HG03280 (cell line): ENCODE data around the gene GYPC.
A peak's percentile ranks its signal among the peaks of the same experiment; 100 is the strongest.

Experiments used
- ATAC-seq: cut with Tn5 transposase; IDR thresholded peaks from one replicate; pipeline ENCODE4 v1.9.1; 2021; ENCODE audit warnings: mild to moderate bottlenecking, moderate library complexity; ENCODE audit not compliant: unreplicated experiment

The GYPC gene

DNA sequence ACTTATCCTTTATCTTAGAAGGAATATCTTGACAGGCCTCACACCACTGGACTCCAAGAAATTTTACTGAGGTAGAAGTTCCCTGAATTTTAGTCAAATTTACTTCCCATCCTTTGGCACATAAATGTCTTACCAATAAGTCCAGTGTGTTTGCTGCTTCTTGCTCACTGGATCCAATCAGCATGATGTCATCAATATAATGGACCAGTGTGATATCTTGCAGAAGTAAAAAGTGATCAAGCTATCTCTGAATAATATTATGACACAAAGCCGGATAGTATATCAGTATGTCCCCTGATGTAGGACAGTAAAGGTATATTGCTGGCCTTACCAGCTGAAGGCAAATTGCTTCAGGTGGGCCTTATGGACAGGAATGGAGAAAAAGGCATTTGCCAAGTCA, 6.9 kb upstream of the GYPC start:
- ATAC-seq = no peak

DNA sequence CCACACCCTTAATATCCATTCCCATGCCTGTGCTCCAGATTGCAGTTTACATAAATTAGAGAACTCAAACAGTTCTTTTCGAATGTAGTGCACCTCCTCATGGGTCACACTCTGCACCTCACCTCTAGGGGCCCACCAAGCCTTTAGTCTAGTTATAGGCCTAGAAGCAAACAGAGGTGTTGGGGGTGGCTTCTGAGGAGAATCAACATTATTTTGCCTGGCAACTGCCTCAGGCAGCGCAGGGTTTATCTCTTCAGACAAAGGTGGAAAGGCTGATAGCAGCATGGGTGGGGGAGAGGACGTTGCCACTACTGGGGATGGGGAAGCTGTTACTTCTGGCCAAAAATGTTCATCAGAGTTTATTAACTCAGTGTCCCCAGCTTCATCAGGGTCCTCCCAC, 5.0 kb upstream of the GYPC start:
- no peak for ATAC-seq

DNA sequence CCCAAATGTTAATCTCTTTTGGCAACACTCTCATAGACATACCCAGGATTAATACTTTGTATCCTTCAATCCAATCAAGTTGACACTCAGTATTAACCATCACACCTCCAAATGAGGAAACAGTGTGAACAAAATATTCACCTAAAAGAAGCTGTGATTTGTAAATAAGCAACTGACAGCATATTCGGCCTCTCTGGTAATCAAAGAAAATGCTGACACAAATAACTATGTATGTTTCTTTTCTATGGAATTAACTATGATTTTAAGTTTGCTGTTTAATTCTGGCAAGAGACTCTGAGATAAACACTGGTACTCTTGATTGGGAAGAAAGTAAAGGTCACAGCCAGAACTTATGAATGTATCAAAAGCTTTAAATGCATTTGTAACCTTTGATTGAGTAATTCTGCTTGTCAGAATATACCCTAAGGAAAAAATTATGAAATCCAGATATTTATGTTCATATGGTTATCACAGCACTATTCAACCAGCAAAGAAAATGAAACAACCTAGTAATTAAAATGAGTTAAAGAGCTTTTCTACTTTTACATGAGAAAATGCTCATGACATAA, 3.6 kb upstream of the GYPC start:
- ATAC-seq = no peak

DNA sequence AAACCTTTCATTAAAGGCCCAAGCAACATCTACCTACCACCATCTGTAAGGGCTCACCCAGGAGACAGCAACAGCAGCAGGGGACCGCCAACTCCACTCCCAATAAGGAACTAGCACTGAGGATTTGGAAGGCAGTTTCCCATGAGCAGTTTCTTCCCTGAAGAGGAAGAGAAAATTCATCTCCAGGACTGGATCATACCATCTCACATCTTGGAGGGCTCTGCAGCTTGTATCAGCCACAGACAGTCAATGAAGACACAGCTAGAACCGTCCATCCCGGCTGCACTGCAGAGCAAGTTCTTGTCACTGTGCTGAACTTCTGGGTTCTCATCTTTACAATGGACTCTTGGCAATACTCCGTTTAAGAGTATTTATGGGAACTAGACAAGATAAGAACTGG, 2.8 kb upstream of the GYPC start:
- no peak for ATAC-seq

DNA sequence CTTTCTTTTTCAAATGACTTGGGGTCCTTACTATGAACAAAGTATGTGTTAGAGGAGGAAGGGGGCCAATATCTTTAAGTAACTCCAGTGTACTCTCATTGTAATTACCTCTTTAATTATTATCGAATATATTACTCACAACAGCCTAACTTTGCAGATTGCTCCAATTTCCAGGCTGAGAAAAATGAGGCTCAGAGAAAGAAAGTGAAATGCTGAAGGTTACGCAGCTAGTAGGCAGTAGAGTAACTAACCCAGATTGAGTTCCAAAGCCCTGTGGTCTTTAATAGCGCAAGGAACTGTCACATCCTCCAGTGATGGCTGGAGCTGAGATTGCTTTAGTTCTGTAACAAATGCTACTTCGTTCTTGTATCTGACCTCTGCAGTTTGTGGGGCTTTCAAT, 2.2 kb upstream of the GYPC start:
- no peak for ATAC-seq

DNA sequence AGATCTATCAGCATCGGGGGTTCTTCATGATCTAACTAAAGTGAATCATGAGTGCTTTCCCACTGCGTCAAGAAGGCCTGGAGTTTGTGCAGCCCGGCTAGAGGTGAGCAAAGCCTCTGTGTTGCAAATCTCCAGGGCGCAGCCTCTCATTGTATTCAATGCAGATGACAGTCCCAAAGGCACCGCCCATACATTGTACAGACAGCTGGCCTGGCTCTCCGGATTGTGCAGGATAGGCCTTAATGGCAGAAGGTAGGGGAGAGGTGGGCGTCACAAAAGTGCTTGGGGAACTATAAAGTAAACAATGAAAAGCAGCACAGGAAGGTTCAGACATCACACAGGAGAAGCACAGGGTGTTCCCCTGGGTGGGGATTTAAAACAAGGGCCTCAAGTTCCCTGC, 907 bp upstream of the GYPC start:
- no peak for ATAC-seq

DNA sequence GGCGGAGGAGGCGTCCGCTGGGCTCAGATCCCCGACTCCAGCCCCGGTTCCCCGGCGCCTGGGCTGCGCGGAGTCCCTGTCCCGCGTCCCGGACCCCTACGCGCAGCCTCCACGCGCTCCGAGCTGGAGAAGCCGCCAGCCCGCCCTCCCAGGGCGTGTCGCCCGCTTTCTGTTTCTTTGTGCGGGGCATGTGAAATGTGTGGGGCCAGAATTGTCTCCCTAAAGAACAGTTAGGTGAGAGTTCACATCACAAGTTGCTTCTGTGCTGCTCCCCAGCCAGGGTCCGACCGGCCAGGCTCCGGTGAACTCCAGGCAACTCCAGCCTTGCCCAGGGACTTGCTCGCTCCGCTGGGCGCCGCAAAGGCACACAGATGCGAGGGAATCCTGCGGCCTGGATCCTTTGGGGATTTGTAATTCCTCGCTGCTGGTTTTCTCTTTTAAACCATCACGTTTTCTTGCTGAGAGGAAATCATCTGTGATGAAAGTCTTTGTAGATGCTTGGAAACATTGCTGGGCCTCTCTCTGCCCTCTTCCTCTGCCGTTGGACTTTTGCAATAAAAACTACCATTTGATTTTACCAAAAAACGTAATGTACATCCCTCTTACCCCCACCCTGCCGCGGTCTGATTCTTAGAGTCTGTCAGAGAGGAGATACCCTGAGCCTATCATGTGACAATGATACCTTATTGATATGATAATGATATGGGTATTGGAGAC, 631 bp downstream of the GYPC start:
- peak; percentile 33 for ATAC-seq

DNA sequence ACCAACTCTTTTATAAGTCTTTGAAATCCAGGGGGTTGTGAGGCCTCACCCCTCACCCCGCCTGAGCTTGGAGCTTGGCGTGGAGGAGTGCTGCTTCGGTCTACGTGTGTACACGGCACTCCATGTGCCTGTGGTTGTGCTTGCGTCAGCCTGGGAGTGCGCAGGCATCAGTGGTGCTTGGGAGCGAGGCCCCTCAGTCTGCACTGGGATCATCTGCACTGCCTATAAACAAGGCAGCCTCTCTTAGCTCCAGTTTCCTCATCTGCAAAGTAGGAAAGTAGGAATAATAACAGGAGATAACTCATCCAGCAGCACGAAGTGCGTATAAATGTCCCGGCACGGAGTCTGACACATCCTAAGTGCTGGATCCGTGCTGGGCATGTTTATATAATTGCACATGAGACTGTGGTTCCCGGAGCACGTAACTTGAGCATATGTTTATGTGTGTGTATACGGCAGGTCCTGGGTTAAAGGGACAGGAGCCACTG, 1.2 kb downstream of the GYPC start:
- ATAC-seq = no peak

DNA sequence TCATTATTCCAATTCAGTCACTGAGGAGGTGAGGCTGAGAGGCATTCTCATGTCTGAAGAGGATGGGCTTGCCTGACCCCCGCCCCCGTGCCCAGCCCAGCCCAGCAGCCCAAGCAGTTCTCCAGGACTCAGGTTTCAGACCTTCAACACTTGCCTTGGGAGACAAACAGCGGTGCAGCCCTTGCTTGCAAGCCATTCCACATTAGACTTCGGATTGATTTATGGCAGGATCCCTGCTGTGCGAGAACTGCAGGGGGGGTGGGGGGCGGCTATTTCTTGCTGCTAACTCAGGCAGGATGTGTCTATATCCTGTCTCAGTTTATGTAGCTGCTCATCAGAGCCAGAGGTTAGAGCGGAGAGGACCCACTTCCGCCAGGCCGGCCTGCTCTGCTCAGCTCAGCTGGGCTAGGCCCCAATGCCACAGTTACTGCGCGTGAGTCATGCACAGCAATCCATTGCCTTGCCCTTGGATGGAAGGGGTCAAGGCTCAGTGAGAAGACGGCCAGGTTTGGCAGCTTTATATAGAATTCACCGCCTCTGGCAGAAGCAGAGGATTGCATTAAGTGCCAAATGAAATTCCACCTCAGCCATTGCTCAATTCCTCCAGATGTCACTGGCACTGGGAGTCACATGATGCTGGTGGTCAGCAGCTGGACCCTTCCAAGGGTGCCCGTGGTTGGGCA, 1.8 kb downstream of the GYPC start:
- ATAC-seq = peak; percentile 48

DNA sequence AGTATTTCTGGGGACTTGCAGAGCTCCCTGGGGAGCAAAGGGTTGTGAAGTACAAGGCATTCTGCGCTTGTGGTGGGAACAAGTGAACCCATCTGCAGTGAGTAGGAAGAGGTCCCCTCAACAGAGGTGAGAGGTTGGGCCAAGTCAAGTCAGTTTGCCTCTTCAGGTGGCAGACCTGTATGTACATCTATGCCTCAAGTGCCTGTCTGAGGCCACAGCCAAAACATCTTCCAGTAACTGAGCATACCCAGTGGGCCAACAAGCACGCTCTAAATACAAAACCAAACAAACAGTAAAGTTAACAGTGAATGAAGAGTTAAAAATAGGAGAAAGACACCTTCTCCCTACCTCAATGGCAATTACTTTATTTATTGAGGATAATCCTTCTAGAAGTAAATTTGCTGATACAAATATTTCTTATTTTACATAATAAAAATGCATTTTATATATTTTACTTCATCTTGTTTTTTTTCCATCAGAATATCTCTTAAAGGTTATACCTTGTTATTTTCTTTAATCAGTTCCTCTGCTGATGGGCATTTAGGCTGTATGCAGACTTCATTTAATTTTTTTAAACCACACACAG, 2.5 kb downstream of the GYPC start:
- ATAC-seq = no peak

DNA sequence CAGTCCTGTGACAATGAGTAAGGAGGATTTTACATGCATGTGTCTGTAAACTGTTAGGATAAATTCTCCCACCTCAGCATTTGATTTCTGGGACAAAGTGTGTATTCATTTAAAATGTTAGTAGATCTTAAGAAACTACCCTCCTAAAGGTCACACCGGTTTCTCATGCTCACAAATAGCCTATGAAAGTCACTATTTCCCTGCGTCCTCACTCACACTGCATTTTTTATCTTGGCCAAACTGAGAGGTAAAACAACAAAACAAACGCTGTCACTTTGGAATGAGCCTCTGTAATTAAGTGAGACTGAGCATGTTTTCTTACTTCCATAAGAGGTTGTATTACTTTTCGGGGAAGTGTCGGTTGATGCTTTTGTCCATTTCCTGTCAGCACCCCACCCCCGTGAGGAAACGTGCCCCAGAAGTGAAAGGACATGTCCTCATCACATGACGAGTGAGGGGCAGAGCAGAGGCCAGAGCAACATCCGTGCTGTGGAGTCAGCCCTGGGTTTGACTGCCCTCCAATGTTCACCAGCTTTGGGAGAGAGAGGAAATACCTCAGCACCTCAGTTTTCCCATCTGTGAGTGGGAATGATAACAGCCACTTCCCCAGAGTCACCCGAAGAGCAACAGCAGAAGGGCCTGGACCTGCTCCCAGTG, 3.1 kb downstream of the GYPC start:
- ATAC-seq = peak; percentile 36

DNA sequence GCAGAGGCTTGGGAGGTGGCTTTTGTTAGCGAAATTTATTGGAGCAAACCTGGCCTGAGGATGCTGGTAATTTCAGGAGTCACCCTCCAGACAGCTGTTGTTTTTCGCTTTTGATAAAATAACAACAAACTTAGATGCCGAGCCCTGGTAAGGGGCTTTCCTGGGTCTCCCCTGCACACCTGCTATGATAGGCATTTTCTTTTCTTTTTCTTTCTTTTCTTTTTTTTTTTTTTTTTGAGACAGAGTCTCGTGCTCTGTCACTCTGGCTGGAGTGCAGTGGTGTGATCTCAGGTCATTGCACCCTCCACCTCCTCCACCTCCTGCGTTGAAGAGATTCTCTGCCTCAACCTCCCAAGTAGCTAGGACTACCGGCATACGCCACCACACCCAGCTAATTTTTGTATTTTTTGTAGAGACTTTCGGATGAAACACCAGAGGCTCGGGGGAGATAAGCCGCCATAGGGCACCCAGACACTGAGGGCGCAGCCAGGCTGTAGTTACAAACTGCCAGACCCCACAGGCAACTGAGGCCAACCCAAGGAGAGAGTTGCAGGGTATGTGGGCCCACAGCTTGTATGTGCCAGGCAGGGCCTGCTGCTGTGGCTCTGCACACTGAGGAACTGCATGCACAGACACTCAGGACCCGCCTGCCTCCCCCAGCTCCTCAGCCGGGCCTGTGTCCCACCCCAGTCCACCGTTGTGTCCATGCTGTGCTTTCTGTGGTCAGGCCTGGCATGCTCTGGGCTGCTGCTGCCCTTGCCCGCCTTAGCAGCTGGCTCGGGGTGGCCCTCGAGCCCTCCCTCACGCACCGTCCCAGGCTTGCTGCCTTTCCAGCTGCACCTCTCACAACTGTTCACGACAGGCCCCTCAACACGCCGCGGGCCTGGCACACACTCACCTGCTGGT, 3.9 kb downstream of the GYPC start:
- ATAC-seq = no peak

DNA sequence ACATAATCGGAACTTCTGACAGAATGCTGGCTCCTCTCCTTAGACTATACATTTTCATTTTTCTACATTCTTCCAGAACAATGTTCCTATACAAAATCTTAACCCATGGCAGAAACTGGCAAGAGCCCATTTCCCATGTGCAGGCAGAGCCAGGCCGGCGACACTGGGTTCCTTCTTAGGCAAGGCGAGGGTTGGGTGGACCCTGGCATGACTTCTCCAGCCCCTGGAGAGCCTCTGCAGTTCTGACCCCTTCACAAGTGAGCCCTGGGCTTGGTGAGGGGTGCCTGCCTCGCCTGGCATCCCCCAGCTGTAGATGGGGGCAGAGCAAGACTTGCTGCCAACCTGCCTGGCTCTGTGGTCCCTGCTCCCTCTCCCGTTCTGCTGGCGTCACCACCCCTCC, 5.0 kb downstream of the GYPC start:
- no peak for ATAC-seq

DNA sequence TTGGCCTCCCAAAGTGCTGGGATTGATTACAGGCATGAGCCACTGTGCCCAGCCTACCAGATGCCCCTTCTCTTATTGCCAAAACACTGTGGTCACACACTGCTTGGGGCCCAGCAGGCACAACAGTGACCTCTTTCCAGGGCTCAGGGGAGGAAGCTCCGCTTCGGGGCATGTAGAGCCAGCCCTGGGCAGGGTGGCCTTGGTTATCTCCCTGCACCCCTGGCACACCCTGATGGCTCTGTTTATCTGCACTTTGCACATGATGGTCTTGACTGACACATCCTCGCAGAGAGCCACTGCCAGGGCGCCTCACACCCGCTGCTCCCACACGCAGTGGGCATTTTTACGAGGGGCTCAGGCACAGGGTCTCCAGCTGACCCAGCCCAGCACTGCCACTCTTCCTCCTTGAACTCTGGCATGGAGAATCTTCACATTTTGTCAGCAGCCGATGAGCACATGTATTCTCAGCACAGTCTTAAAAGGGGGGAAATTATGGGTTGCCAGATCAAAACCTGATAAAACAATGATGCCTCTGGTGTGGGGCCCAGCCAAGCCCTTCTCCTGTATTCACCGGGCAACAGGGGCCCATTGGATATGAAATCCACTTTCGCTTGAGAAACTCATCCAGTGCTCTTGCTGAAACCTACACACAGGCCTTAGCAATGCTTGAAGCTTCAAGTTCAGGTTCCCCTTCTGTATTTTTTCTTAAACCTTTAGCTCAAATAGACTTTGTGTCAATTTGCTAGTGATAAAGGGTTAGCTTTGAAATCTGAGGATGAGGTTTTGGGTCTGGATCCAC, 5.9 kb downstream of the GYPC start:
- no peak for ATAC-seq

DNA sequence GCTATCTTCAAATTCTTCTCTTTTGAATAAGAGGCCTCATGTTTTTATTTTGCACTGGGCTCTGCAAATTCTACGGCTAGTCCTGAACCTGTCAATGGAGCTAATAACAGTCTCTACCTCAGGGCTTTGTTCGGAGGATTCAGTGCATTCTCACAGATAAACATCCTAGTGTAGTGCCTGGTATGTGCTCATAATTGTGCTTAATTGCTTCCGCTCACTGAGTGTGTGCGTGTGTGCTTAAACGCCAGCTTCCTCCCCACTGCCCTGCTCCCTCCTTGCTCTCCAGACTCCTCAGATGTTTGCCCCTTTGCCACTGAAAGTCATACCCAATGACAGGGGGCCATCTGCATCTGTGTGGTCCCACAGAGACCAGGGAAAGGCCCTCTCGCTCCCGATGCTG, 6.7 kb downstream of the GYPC start:
- no peak for ATAC-seq

DNA sequence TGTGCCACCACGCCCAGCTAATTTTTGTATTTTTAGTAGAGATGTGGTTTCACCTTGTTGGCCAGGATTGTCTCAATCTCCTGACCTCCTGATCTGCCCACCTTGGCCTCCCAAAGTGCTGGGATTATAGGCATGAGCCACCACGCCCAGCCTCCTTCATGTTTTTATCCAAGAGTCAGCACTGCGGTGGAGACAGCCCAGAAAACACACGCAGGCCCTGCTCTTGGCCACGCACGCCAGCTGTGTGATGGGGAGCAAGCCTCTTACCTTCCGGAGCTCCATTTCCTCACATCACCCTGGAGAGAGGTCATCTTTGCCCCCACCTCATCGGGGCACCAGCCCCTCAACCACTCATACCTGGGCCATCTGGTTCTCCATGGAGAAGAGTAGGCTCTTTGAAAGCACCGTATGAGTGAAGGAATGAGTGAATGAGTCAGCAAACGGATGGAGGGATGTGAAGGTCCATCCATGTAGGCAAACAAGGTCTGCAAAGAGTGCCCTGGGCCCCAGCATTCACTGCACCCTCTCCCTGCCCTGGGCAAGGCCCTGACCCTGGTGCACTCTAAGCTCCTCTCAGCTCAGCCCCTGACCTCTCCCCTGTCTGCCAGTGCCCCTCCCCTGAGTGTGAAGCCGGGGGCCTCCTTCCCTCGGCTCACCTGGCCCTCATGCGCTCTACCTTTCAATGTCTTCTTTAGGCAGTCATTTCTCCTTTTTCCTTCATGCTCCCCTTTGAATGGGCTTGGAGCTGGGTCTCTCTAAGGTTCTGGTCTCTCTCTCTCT, 7.4 kb downstream of the GYPC start:
- no peak for ATAC-seq

DNA sequence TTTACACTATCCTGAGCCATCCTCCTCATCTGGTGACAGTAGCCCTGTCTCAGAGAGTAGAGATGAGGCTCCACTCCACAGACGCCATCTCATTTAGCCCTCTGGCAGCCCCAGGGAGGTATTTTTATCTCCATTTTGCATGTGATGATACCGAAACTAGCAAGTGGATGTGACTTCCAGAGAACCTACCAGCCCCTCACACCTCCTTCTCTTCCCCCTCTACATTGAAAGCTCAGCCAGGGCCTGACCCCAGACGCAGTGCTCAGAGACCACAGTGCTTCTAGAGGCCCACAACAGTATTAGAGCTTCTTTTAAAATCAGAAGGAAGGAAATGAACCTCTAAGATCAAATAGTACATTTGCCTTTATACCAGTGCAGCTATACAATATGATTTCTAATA, 8.3 kb downstream of the GYPC start:
- peak; percentile 55 for ATAC-seq

DNA sequence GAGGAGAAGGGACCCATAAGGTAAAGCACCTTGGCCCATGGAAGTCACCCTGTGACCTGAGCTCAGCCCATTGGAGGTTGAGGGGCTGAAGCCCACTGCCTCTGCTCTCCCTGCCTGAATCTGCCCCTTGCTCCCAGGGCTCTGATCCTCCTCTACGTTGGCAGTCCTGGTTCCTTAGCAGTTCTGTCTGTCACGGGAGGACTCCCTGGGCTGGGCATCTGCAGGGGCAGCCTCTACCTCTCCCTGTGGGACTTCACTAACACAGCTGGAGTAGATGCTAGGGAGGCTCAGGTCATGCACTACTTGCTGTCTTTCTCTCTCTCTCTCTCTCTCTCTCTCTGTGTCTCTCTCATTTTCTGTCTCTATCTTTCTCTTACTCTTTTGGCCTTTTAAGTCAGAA, 8.7 kb downstream of the GYPC start:
- peak; percentile 10 for ATAC-seq

DNA sequence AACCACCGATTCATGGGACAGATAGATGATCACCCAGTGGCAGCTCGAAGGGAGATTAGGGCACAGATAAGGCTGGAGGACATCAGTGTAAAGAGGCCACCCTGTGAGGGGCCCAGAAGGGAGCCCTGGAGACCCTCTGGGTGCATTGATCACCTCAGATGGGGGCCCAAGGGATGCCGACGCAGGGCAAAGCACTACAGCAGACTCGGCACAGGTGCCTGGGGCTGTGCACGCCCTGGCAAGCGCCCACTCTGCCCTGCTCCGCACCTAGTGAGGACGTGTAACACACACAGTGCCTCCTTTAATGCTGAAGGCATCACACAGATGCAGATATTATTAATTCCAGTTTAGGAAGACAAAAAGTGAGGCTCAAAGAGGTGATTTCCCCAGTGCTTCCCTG, 9.5 kb downstream of the GYPC start:
- ATAC-seq = no peak
